Stimulated activated CD8-positive, alpha-beta memory T cell treated with anti-CD3 and anti-CD28 coated beads, Interleukin-4, amount 100 ng/mL, for 1 hour (primary cell): Measurements from ENCODE around the gene SLC45A3.
"Not testable (repeated sequence)": the region's sequence is repeated elsewhere in the genome, so short reads cannot be mapped to it uniquely, and the experiment has no call there.

Experiments used
- DNase-seq, 2 donors: peaks; one replicate each; pipeline ENCODE4 v3.0.0-alpha.2; 2020; ENCODE audit warnings: low read depth in 2 of 2, low spot score in 1 of 2

SLC45A3 gene

GRCh38 chr1:205637854-205638468, 42.3 kb downstream of the SLC45A3 start:
- no peak for DNase-seq

DNA sequence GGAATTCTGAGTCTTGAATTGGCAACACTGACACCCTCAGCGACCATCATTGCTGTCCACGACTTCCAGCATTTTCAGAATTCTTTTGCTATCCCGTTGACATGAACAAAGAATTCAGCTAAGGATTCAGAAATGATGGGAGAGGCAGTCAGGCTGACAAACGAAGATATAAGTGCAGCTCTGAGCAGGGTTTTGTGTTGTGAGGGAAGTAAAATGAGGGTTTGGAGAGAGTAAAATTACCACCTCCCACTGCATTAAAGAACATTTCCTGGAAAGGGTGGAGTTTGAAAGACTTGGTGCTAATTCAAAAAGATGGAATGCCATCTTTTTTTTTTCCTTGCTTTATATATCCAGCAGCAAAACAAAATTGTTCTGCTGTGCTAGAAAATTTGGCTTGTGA, 43.6 kb downstream of the SLC45A3 start:
- DNase-seq = no peak

DNA sequence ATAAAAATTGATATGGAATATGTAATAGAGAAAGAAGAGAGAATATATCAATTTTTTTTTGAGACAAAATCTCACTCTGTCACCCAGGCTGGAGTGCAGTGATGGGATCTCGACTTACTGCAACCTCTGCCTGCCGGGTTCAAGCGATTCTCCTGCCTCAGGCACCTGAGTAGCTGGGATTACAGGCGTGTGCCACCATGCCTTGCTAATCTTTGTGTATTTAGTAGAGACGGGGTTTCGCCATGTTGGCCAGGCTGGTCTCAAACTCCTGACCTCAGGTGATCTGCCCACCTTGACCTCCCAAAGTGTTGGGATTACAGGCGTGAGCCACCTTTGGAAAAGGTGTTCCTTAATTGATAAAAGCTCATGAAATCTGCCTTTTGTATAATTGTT, 44.2 kb downstream of the SLC45A3 start:
- DNase-seq = not testable (repeated sequence)

- no peak for DNase-seq
Measured at GRCh38 chr1:205633421-205633976, 46.8 kb downstream of the SLC45A3 start.

DNA sequence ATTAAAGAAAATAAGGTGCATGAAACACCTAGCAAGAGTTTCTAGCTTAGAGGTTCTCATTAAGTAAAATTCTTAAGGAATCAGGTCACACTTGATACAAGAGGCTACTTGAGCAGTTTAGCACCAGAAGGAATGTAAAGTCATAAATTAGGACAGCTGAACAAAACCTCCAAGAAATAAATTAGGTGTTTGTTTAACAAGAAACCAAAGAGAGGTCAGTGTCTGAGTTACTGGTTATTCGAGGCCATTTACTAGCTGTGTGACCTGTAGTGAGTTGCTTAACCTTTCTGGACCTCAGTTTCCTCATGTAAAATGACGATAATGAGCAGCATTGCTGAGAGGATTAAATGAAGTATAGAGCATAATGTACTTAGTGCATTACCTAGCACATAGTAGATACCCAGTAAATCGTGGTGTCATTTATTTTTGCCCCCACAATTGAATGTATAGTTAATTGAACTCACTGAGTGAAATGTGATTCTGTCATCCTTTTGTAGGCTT, 47.6 kb downstream of the SLC45A3 start:
- no peak for DNase-seq

GRCh38 chr1:205631768-205632668, 48.3 kb downstream of the SLC45A3 start, which contains the start of gene ELK4:
TSS of gene ELK4 (minus strand) at chr1:205632011. CDS start at chr1:205623882, 8,129 bp downstream.
- peak; percentile 100 for DNase-seq

- DNase-seq = peak; percentile 46 to 63
Measured at GRCh38 chr1:205631010-205631767, 49.1 kb downstream of the SLC45A3 start.

DNA sequence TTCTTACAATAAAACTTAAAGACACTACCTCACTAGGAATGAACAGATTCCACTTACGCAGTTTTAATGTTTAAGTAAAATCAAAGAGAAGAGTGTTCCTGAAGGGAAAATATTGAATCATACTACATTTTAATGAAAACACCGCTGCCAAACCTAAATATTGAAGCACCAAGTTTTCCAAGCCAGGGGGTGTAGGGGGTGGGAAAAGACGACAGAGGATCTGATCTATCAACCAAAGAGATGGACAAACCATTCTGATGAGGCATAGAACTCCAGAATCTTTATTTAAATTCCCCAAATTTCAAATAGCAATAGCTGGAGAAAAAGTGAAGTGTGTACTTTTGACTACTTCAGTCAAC, 49.7 kb downstream of the SLC45A3 start:
- no peak for DNase-seq

- DNase-seq = no peak
Measured at GRCh38 chr1:205630241-205630640, 50.1 kb downstream of the SLC45A3 start.

DNA sequence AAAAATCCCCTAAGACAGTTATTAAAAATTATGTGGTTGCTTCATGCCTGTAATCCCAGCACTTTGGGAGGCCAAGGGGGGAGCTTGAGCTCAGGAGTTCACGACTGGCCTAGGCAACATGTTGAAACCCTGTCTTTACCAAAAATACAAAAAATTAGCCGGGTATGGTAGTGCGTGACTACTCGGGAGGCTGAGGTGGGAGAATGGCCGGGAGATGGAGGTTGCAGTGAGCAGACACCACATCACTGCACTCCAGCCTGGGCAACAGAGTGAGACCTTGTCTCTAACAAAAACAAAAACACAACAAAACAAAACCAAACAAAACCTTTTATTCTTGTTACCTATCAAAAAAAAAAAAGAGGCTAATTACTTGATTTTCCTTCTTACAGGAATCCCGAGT, 50.6 kb downstream of the SLC45A3 start:
- no peak for DNase-seq

GRCh38 chr1:205627956-205628355, 52.4 kb downstream of the SLC45A3 start:
- no peak for DNase-seq

DNA sequence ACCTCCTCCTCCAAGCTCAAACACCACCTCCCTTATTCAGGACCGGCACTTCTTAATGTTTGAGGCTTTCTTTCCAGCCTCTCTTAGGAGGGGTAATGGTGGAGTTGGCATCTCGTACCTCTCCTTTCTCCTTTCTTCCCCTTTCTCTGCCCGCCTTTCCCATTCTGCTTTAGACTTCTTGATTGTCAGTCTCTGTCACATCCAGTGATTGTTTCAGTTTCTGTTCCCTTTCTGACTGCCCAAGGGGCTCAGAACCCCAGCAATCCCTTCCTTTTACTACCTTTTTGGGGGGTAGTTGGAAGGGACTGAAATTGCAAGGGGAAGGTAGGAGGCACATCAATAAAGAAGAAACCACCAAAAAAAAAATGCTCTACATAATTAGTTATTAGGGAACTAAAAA, 54.1 kb downstream of the SLC45A3 start:
- no peak for DNase-seq

- DNase-seq = no peak
Measured at GRCh38 chr1:205623646-205624045, 56.7 kb downstream of the SLC45A3 start.

DNA sequence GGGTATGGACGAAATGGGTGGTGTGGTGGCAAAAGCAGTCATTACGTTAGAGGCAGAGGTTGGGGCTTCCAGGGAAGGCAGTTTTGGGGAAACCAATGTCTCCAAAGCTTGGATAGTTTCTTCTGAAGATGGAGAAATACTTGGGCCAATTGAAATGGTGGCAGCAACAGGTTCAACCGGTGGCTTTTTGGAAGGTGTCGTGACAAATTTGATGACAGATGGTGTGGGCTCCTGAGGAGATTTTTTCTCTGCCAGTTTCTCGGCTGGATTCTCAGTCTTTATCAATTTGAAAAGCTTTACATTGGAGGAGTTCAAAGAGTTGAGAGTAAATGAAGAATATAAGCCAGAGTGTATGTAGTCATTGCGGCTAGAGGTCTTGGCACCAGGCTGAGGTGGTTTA, 60.0 kb downstream of the SLC45A3 start:
- no peak for DNase-seq

DNA sequence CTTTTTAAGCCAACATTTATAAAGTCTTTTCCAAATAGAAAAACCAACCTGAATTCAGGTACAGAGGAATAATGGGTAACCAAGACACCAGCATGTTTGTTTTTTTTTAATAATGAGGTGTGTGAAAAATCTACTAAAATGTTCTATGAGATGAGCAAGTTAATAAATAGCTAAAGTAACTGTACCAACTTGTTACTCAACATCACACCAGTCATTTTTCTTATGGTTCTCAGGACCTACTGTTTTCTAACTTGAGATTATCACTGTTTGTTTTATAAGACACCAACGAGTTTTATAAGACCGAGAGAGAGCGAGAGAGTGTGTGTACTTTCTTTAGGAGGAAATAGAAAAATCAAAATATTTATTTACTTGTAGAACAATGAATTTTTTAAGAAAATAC, 60.9 kb downstream of the SLC45A3 start:
- DNase-seq = no peak

- DNase-seq = no peak
Measured at GRCh38 chr1:205616563-205617293, 63.6 kb downstream of the SLC45A3 start.

- DNase-seq = no peak
Measured at GRCh38 chr1:205615789-205616188, 64.5 kb downstream of the SLC45A3 start.

GRCh38 chr1:205613854-205614412, 66.4 kb downstream of the SLC45A3 start:
- no peak for DNase-seq

DNA sequence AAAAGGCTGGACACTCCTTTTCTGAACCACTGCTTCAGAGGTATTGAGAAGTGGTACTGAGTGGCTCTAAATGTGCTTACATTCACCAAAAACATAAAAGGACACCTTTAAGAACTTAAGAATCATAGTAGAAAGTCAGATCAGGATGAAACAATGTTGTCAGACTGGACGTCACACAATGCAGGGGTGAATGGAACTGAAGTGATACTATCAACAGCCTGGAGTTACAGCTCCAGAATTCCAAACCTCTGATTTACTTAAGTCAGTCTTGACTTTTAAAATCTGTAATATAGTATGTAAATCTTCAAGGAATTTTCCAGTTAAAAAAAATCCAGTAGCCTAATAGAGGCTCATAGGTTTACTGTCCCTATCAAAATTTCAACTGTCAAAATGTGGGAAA, 67.8 kb downstream of the SLC45A3 start:
- DNase-seq = no peak

GRCh38 chr1:205612104-205612503, 68.2 kb downstream of the SLC45A3 start:
- no peak for DNase-seq
